ENCODE measurements around the gene HDGFL2.
"Not testable (repeated sequence)": the region's sequence is repeated elsewhere in the genome, so short reads cannot be mapped to it uniquely, and the experiment has no call there.

Gene HDGFL2

GRCh38 chr19:4539693-4540581 is 67.8 kb downstream of the HDGFL2 start, which contains the start of gene LRG1:
LRG1 (minus strand) TSS chr19:4540036; CDS start chr19:4540013, 23 bp downstream.
- TF ChIP-seq SUZ12 (IDR thresholded peaks at IDR 0.05) = no peak
- TF ChIP-seq ZNF384 (IDR thresholded peaks at IDR 0.05) = no peak
- TF ChIP-seq FOXM1 (IDR thresholded peaks at IDR 0.05; ENCODE audit: borderline replicate concordance) = no peak
- no peak for TF ChIP-seq ELF4 (IDR thresholded peaks at IDR 0.05)
- no peak for TF ChIP-seq BHLHE40 (IDR thresholded peaks at IDR 0.05; ENCODE audit: borderline replicate concordance)
- TF ChIP-seq SP1 (IDR thresholded peaks at IDR 0.05) = no peak
- TF ChIP-seq TARDBP (IDR thresholded peaks at IDR 0.05) = no peak
- TF ChIP-seq, protein P1, sequence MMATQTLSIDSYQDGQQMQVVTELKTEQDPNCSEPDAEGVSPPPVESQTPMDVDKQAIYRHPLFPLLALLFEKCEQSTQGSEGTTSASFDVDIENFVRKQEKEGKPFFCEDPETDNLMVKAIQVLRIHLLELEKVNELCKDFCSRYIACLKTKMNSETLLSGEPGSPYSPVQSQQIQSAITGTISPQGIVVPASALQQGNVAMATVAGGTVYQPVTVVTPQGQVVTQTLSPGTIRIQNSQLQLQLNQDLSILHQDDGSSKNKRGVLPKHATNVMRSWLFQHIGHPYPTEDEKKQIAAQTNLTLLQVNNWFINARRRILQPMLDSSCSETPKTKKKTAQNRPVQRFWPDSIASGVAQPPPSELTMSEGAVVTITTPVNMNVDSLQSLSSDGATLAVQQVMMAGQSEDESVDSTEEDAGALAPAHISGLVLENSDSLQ (IDR thresholded peaks at IDR 0.05) = no peak
- TF ChIP-seq HDGF (IDR thresholded peaks at IDR 0.05; ENCODE audit: borderline replicate concordance) = no peak
- no peak for TF ChIP-seq FOXA1 (IDR thresholded peaks at IDR 0.05)
- TF ChIP-seq CTBP1 (IDR thresholded peaks at IDR 0.05; ENCODE audit: borderline replicate concordance) = no peak
- ChIA-PET CTCF (interaction anchor here (0.8 kb wide), 2 partner anchors 11 to 15 kb away, joined by 5 read pairs; no protein-coding TSS in a partner anchor), POLR2A (interaction anchor here (1.1 kb wide), 2 partner anchors 65 to 68 kb away, joined by 3 read pairs; no protein-coding TSS in a partner anchor)
- DNase-seq (ENCODE audit: extremely low spot score) = no peak

GRCh38 chr19:4541114-4541805 is 69.2 kb downstream of the HDGFL2 start:
- POLR2A ChIA-PET = interaction anchor here (1.4 kb wide), 1 partner anchor 14 kb away, joined by 4 read pairs; no protein-coding TSS in a partner anchor
- CTCF ChIA-PET = interaction anchor here (0.6 to 1.0 kb wide), 2 partner anchors 25 to 26 kb away, joined by 3 read pairs; no protein-coding TSS in a partner anchor
- TF ChIP-seq FOXK2 (IDR thresholded peaks at IDR 0.05) (no peak), LEF1 (IDR thresholded peaks at IDR 0.05; ENCODE audit: borderline replicate concordance) (no peak), NFRKB (IDR thresholded peaks at IDR 0.05) (no peak), L3MBTL2 (conservative IDR thresholded peaks at IDR 0.05) (no peak), FOXA1 (IDR thresholded peaks at IDR 0.05) (no peak), BHLHE40 (IDR thresholded peaks at IDR 0.05; ENCODE audit: borderline replicate concordance) (no peak), HDGF (IDR thresholded peaks at IDR 0.05; ENCODE audit: borderline replicate concordance) (no peak), ZNF384 (IDR thresholded peaks at IDR 0.05) (no peak), ARNT (IDR thresholded peaks at IDR 0.05) (no peak), CTBP1 (IDR thresholded peaks at IDR 0.05; ENCODE audit: borderline replicate concordance) (no peak), TARDBP (IDR thresholded peaks at IDR 0.05) (no peak), FOXM1 (IDR thresholded peaks at IDR 0.05; ENCODE audit: borderline replicate concordance) (no peak), ELF4 (IDR thresholded peaks at IDR 0.05) (no peak), SP1 (IDR thresholded peaks at IDR 0.05) (no peak), SUZ12 (IDR thresholded peaks at IDR 0.05) (no peak)
- TF ChIP-seq, protein P1 (IDR thresholded peaks at IDR 0.05) = no peak
- no peak for DNase-seq (ENCODE audit: extremely low spot score)

- ChIA-PET CTCF (interaction anchor here (0.6 to 1.0 kb wide), 2 partner anchors 25 to 1036 kb away, joined by 3 to 4 read pairs; no protein-coding TSS in a partner anchor), POLR2A (interaction anchor here (1.4 kb wide), 1 partner anchor 14 kb away, joined by 4 read pairs; no protein-coding TSS in a partner anchor)
- DNase-seq (ENCODE audit: extremely low spot score) = not testable (repeated sequence)
These were observed 69.7 kb downstream of the HDGFL2 start for GRCh38 chr19:4541806-4542145.

GRCh38 chr19:4542896-4543841 is 71.1 kb downstream of the HDGFL2 start:
- POLR2A ChIA-PET = interaction anchor here (1.4 kb wide), 1 partner anchor 12 kb away, joined by 4 read pairs; no protein-coding TSS in a partner anchor
- TF ChIP-seq HDGF (IDR thresholded peaks at IDR 0.05; ENCODE audit: borderline replicate concordance) = no peak
- no peak for TF ChIP-seq LEF1 (IDR thresholded peaks at IDR 0.05; ENCODE audit: borderline replicate concordance)
- TF ChIP-seq L3MBTL2 (conservative IDR thresholded peaks at IDR 0.05) = no peak
- TF ChIP-seq ARNT (IDR thresholded peaks at IDR 0.05) = no peak
- TF ChIP-seq TARDBP (IDR thresholded peaks at IDR 0.05) = no peak
- DNase-seq (ENCODE audit: extremely low spot score) = no peak
- CTCF ChIA-PET = no interaction called here

DNA sequence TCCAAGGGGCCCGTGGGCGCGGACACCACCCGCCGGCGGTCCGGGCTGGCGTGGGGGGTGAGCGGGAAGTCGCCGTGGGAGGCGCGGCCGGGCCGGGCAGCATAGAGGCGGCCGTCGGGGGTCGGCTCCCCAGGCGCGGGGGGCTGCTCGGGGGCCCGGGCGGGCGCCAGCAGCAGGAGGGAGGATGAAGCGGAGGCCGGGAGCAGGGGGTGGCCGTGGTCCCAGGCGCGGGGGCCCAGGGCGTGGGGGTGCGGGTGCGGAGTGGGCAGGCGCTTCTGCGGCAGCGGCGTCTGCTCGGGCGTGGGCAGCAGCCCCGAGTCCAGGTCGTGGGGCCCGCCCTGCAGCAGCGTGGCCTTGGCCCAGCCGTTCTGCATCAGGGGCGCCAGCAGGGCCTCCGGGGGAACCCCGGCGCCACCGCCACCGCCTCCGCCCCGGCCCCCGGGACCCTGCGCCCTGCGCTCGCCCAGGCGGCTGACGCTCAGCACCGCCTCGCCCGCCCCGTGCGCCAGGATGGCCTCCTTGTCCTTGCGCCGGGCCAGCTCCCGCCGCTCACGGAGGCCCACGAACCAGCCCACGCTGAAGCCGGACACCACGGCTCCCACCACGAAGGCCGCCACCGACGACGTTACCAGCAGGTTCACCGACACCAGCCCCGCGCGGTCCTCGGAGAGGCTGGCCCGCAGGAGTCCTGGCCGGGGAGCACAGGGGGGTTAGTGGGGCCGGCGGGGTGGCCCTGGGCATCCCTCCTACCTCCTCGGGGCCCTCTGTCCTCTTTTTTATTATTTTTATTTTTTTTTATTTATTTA is 71.9 kb downstream of the HDGFL2 start:
- TF ChIP-seq FOXM1 (IDR thresholded peaks at IDR 0.05; ENCODE audit: borderline replicate concordance) = no peak
- no peak for TF ChIP-seq SUZ12 (IDR thresholded peaks at IDR 0.05)
- no peak for TF ChIP-seq ELF4 (IDR thresholded peaks at IDR 0.05)
- TF ChIP-seq FOXA1 (IDR thresholded peaks at IDR 0.05) = no peak
- DNase-seq (ENCODE audit: extremely low spot score) = no peak
- ChIA-PET POLR2A (no interaction called here), CTCF (no interaction called here)
